Stimulated activated effector memory CD8-positive, alpha-beta T cell treated with anti-CD3 and anti-CD28 coated beads, Interleukin-12 subunit alpha, Interleukin-12 subunit beta, amount 100 ng/mL, for 72 hours (primary cell): ENCODE data around the gene KRTAP12-2.
A peak's percentile ranks its signal among the peaks of the same experiment; 100 is the strongest.
"Not testable (repeated sequence)": the region's sequence is repeated elsewhere in the genome, so short reads cannot be mapped to it uniquely, and the experiment has no call there.

ENCODE experiments used
- ATAC-seq: fragments of 150-1000 bp; cut with Tn5 transposase; 2 replicates; pipeline ENCODE4 v1.10.0; 2021
- DNase-seq, 2 donors: peaks; one replicate each; pipeline ENCODE4 v3.0.0; 2021 to 2022; ENCODE audit warnings: low spot score in 2 of 2
- H3K27ac Mint-ChIP-seq: one replicate; pipeline ENCODE4 v1.8.0; 2022; ENCODE audit warnings: mild to moderate bottlenecking, mixed read lengths
- H3K36me3 Mint-ChIP-seq: one replicate; pipeline ENCODE4 v1.8.0; 2022; ENCODE audit warnings: mild to moderate bottlenecking, mixed read lengths
- H3K4me1 Mint-ChIP-seq: one replicate; pipeline ENCODE4 v1.8.0; 2022; ENCODE audit warnings: mixed read lengths
- H3K4me3 Mint-ChIP-seq: one replicate; pipeline ENCODE4 v1.8.0; 2022; ENCODE audit warnings: mild to moderate bottlenecking, mixed read lengths
- H3K9me3 Mint-ChIP-seq: one replicate; pipeline ENCODE4 v1.8.0; 2022; ENCODE audit warnings: mixed read lengths

KRTAP12-2 gene

DNA sequence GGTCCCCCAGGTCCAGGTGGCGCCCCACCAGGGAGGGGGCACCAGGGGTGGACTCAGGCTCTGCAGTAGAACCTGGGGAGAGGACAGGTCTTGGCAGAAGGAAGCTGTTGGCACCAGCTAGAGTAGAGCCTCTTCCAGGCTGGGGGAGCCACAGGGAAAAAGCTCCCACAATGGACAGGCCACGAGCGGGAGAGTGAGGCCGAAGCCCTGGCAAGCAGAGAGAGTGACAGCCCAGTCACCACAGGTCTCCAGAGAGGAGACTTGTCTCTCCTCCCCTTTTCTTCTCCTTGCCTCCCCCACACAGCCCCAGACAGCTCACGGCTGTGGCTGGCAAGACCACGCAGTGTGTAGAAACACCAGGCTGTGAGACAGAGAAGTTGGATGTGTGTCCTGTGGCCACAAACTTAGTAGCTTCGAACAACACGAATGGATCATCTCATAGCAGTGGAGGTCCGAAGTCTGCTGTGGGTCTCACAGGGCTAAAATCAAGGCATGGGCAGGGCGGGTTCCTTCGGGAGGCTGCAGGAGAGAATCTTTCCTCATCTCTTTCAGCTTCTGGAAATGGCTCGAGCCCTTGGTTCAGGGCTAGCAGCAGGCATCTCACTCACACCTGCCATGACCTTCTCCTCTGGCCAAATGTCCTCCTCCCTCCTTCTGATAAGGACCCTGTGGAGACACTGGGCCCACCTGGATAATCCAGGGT lies 15.6 kb downstream of the KRTAP12-2 start:
- DNase-seq, result peak in 1 of 2 donors; percentile 40
- H3K36me3 Mint-ChIP-seq, result no peaks in the 10 kb centered on the region
- no peak overlapping the region for H3K4me3 Mint-ChIP-seq
- peak; percentile 52 for ATAC-seq
- peaks cover under 1% of the 10 kb centered on the region for H3K9me3 Mint-ChIP-seq
- H3K27ac Mint-ChIP-seq, result peak overlapping the region; percentile 75
- H3K4me1 Mint-ChIP-seq, result peaks cover 44% of the 10 kb centered on the region

DNA sequence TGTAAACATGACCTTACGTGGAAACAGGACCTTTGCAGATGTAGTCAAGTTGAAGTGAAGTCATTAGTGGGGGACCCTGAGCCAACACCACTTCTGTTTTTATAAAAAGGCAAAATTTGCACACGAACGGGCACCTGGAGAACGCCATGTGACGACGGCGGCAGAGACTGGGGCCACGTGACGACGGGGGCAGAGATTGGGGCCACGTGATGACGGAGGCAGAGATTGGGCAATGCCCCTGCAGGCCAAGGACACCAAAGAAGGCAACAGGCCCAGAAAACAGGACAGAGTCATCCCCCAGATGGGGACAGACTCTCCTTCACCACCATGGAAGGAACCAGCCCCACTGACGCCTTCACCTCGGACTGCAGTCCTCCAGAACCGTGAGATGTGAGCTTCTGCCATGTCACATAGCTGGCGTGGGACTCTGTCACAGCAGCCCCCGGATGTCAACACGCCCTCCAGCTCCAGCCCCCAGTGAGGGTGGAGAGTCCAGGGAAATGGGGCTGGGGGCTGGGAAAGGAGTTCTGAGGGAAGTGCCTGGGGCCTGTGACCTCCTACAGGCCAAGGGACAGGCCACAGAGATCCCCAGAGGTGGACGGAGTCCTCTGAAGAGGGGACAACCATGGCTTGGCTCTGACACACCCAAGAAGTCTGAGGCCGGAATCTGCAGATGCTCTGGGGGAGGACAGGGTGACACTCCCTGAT lies 16.3 kb downstream of the KRTAP12-2 start:
- no peaks in the 10 kb centered on the region for H3K9me3 Mint-ChIP-seq
- no peak overlapping the region for H3K4me3 Mint-ChIP-seq
- no peaks in the 10 kb centered on the region for H3K36me3 Mint-ChIP-seq
- DNase-seq (peak in 1 of 2 donors; percentile 35), ATAC-seq (no peak)
- peaks cover 38% of the 10 kb centered on the region for H3K4me1 Mint-ChIP-seq
- peak overlapping the region; percentile 75 for H3K27ac Mint-ChIP-seq

DNA sequence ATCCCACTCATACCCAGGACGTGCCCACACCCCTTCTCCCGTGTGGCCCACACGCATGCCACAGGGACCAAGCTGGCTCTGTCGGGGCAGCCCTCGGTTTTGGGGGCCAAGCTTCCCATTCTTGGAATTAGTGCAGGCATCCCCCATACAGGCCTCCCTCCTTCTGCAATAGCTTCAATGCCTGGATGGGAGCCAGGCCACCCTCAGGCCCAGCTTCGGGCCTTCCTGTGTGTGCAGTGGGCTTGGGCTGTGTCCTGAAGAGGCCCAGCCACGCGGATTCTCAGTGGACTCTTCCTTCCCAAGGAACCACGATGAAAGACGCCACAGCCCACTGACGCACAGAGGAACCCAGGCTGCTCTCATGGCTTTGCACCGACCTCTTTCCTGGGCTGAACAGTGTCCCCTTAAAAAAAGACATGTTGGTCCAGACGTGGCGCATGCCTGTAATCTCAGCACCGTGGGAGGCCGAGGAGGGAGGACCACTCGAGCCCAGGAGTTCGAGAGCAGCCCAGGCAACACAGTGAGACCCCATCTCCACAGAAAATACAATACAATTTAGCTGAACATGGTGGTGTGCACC lies 17.1 kb downstream of the KRTAP12-2 start:
- no peaks in the 10 kb centered on the region for H3K36me3 Mint-ChIP-seq
- ATAC-seq, result no peak

DNA sequence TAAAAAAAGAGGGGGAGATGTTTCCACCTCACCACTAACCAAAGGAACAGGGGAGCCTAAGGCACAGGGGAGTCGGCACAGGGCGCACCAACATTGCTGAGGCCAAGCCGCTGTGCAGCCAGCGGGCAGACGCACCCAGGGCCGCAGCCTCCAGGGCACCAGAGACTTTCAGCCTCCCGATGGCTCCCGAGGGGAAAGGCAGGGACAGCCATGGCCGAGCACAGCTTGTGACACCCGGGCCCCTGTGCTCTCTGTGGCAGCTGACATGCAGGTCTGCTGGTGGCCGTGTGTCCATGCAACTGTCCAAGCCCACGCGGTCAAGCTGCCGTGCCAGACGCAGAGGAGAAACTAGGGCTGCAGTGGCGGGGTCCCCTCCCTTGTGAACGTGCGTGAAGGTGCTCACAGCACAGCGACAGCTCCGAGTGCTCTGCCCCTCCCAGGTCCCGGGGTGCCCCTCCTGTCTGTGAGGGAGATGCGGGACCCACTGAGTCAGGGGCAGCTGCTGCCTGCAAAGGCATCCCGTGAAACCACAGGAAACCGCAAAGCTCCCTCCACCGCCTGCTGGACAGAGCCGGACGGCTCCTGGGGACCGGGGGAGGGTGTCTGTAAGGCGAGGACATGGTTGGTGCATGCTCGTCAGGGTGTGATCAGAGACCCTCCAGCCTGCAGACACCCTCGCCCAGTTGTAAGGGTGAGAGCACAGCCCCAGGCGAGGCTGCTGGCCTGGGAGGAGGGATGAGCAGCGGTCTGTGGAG lies 18.0 kb downstream of the KRTAP12-2 start:
- peaks cover 10% of the 10 kb centered on the region for H3K9me3 Mint-ChIP-seq
- ATAC-seq, result no peak
- H3K4me3 Mint-ChIP-seq, result no peak overlapping the region
- peaks cover 6% of the 10 kb centered on the region for H3K36me3 Mint-ChIP-seq
- peaks cover 21% of the 10 kb centered on the region for H3K4me1 Mint-ChIP-seq
- no peak overlapping the region for H3K27ac Mint-ChIP-seq
- peak in 1 of 2 donors; percentile 36 for DNase-seq

More for the DNA sequence above, 17.1 kb downstream of the KRTAP12-2 start:
- no peak overlapping the region for H3K4me3 Mint-ChIP-seq
- peak overlapping the region; percentile 75 for H3K27ac Mint-ChIP-seq
- H3K4me1 Mint-ChIP-seq, result peaks cover 30% of the 10 kb centered on the region
- H3K9me3 Mint-ChIP-seq, result peaks cover 5% of the 10 kb centered on the region
- peak in 1 of 2 donors; percentile 40 for DNase-seq

DNA sequence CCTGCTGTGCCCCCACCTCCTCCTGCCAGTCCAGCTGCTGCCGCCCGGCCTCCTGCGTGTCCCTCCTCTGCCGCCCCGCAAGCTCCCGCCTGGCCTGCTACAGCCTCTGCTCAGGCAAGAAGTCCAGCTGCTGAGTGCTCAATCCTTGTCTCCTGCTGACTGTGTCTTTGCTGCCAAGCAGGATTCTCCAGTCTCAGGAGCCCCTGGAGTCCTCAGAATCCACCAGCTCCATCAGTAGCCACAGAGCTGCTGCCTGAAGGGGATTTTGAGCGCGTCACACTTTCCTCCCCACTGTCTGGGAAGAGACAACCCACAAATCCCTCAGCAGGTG lies 19.5 kb downstream of the KRTAP12-2 start:
- peak in 1 of 2 donors; percentile 43 for DNase-seq

DNA sequence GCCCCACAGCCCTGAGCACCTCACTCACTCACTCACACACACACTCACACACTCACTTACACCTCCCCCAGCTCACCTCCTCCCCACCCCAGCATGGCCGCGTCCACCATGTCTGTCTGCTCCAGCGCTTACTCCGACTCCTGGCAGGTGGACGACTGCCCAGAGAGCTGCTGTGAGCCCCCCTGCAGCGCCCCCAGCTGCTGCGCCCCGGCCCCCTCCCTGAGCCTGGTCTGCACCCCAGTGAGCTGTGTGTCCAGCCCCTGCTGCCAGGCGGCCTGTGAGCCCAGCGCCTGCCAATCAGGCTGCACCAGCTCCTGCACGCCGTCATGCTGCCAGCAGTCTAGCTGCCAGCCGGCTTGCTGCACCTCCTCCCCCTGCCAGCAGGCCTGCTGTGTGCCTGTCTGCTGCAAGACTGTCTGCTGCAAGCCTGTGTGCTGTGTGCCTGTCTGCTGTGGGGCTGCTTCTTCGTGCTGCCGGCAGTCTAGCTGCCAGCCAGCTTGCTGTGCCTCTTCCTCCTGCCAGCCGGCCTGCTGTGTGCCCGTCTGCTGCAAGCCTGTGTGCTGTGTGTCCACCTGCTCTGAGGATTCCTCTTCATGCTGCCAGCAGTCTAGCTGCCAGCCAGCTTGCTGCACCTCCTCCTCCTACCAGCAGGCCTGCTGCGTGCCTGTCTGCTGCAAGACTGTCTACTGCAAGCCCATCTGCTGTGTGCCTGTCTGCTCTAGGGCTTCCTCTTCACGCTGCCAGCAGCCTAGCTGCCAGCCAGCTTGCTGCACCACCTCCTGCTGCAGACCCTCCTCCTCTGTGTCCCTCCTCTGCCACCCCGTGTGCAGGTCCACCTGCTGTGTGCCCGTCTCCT lies 20.1 kb downstream of the KRTAP12-2 start, which contains the start of gene KRTAP10-11:
TSS of gene KRTAP10-11 (plus strand) at position 49 of the 856 bp plus-strand sequence. CDS start at position 94, 45 bp downstream.
- H3K27ac Mint-ChIP-seq, H3K4me3 Mint-ChIP-seq, DNase-seq, ATAC-seq, H3K36me3 Mint-ChIP-seq: not testable (repeated sequence)
- H3K4me1 Mint-ChIP-seq, result peaks cover 17% of the 10 kb centered on the region
- peaks cover 14% of the 10 kb centered on the region for H3K9me3 Mint-ChIP-seq

More for the DNA sequence above, 19.5 kb downstream of the KRTAP12-2 start:
- ATAC-seq, result no peak
- Mint-ChIP-seq H3K27ac (no peak overlapping the region), H3K36me3 (peaks cover 6% of the 10 kb centered on the region), H3K4me3 (no peak overlapping the region), H3K9me3 (peaks cover 13% of the 10 kb centered on the region), H3K4me1 (peaks cover 18% of the 10 kb centered on the region)

DNA sequence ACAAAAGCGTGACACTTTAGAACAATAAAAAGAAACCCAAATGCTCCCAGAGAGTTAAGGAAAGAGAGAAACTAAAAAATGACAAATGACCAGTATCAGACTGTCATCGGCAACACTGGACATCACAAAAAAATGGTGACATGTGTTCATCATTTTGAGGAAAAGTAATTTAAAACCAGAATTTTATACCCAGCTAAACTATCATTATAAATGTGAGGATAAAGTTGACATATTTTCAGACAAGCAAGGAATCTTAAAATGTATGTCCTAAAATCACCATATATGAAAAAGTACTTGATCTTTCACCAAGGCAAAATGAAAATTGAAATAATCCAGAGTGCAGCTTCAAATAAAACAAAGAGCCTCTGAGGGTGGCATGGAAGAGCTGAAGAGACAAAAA lies 21.8 kb downstream of the KRTAP12-2 start:
- Mint-ChIP-seq H3K36me3 (peaks cover 6% of the 10 kb centered on the region), H3K9me3 (peaks cover 20% of the 10 kb centered on the region), H3K4me1 (peaks cover 11% of the 10 kb centered on the region), H3K27ac (no peak overlapping the region), H3K4me3 (no peak overlapping the region)
- ATAC-seq (no peak), DNase-seq (no peak)

DNA sequence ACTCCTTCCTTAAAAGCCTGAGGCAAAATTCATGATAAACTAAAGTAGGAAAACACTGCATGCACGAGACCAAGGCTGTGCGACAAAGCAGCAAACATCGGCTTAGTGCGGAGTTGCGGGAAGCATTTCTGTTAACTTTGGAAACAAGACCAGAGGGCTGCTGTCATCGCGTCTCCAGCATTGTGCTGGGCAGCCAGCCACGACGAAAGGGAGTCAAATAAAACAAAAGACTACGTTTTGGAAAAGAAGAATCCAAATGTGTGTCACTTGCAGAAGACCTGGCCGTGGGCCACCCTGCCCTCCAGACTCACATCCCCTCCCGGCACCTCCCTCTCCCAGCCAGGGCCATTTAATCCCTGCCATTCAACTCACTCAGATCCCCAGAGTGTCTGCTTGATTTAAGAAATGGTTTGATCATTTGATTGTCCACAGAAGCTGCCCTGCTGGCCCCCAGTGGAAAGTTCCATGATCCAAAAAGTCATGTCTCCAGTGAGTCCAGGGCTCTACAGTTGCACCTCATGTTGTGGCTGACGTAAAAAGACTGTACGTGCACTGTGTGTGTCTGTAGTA lies 22.9 kb downstream of the KRTAP12-2 start:
- Mint-ChIP-seq H3K4me1 (peaks cover 11% of the 10 kb centered on the region), H3K9me3 (peaks cover 20% of the 10 kb centered on the region), H3K4me3 (no peak overlapping the region), H3K36me3 (peaks cover 6% of the 10 kb centered on the region), H3K27ac (no peak overlapping the region)
- ATAC-seq (no peak), DNase-seq (peak in 1 of 2 donors; percentile 22)

DNA sequence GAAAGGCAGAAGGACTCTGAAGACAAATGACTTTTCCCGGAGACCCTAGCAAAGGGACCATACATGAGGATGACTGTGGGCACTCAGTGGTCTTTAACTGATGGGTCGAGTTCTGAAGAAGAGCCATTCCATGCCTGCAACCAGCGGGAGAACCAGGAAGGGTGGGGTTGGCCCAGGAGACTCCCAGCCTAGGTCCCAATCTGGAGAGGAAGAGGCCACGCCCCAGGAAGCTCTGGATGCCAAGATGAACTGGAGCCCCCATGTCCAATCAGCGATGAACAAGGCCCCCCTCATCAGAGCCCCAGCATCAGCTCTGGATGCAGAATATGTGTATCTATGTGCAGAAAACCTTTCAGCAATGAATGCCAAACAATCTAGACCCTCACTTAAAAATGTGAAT lies 26.0 kb downstream of the KRTAP12-2 start:
- H3K4me1 Mint-ChIP-seq, result peaks cover 10% of the 10 kb centered on the region
- H3K9me3 Mint-ChIP-seq, result peaks cover 20% of the 10 kb centered on the region
- H3K27ac Mint-ChIP-seq, result no peak overlapping the region
- peaks cover 6% of the 10 kb centered on the region for H3K36me3 Mint-ChIP-seq
- DNase-seq, result no peak
- no peak overlapping the region for H3K4me3 Mint-ChIP-seq
- ATAC-seq, result no peak

DNA sequence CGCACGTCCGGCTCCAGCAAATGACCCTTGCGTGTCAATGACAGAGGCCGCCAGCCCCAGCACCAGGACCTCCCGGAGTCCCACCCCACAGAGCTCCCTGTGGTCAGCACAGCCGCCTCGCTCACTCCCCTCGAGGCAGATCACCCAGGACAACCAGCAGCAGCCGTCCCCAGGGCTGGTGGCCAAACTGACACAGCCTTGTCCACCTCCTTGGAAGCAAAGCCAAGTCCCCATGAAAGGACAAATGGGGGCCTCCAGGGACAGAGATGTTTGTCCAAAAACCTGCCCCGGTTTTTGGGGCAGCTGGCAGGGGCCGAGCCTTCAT lies 27.4 kb downstream of the KRTAP12-2 start:
- Mint-ChIP-seq H3K9me3 (peaks cover 12% of the 10 kb centered on the region), H3K27ac (no peak overlapping the region)
- peak in 1 of 2 donors; percentile 35 for DNase-seq

DNA sequence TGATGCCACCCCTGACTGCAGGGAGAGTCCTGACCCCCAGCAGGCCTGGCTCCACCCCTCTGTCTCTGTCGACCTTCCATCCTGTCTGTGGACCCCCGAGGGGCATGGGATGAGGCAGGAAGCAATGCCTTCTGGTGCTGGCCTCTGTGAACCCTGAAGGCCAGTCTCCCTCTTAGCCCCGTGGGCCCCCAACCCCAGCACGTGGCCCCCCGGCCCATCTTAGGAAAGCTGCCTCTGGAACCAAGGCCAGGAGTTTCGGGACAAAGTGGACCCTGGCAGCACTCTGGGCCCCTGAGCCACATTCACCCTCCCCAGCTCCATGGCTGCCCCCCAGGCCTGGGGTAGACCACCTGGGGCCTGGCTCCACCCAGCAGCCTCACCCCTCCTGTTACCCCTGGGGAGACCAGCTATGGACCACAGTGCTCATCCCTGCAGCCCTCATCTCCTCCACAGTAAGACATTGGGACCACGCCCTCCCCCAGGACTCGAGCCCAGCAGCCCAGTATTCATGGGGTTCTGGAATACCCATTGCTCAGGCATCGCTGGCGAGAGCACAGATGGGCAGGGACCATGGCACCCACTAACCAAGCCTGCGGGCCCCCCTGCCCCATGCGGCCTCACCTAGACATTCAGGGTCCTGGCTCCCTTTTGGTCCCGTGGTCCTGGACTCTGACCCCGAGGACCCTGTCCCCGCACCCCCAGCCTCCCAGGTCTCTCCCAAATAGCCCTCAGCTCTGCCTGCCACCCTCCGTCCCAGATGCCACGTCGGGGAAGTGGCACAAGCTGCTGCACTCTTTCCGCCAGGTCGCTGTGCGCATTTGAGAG lies 28.0 kb downstream of the KRTAP12-2 start:
- peaks cover 10% of the 10 kb centered on the region for H3K9me3 Mint-ChIP-seq
- H3K27ac Mint-ChIP-seq, H3K36me3 Mint-ChIP-seq, H3K4me3 Mint-ChIP-seq, H3K4me1 Mint-ChIP-seq, ATAC-seq: not testable (repeated sequence)
- DNase-seq, result peak in 1 of 2 donors; percentile 23

More for the DNA sequence above, 27.4 kb downstream of the KRTAP12-2 start:
- no peak overlapping the region for H3K4me3 Mint-ChIP-seq
- ATAC-seq, result no peak
- peaks cover 4% of the 10 kb centered on the region for H3K36me3 Mint-ChIP-seq
- H3K4me1 Mint-ChIP-seq, result peaks cover 10% of the 10 kb centered on the region

DNA sequence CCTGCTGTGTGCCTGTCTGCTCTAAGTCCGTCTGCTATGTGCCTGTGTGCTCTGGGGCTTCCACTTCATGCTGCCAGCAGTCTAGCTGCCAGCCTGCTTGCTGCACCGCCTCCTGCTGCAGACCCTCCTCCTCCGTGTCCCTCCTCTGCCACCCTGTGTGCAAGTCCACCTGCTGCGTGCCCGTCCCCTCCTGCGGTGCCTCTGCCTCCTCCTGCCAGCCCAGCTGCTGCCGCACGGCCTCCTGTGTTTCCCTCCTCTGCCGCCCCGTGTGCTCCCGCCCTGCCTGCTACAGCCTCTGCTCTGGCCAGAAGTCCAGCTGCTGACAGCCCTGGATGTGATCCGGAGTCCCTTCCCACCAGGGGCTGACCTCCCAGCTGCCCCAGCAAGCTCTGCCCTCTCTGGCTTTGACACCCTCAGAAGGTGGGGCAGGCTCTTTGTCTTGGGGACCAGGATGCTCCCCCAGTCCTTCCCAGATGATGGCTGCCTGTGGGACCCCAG lies 28.8 kb downstream of the KRTAP12-2 start:
- peak in 1 of 2 donors; percentile 18 for DNase-seq
- not testable (repeated sequence) for H3K36me3 Mint-ChIP-seq, H3K4me1 Mint-ChIP-seq, H3K27ac Mint-ChIP-seq, ATAC-seq, H3K4me3 Mint-ChIP-seq
- peaks cover 12% of the 10 kb centered on the region for H3K9me3 Mint-ChIP-seq

DNA sequence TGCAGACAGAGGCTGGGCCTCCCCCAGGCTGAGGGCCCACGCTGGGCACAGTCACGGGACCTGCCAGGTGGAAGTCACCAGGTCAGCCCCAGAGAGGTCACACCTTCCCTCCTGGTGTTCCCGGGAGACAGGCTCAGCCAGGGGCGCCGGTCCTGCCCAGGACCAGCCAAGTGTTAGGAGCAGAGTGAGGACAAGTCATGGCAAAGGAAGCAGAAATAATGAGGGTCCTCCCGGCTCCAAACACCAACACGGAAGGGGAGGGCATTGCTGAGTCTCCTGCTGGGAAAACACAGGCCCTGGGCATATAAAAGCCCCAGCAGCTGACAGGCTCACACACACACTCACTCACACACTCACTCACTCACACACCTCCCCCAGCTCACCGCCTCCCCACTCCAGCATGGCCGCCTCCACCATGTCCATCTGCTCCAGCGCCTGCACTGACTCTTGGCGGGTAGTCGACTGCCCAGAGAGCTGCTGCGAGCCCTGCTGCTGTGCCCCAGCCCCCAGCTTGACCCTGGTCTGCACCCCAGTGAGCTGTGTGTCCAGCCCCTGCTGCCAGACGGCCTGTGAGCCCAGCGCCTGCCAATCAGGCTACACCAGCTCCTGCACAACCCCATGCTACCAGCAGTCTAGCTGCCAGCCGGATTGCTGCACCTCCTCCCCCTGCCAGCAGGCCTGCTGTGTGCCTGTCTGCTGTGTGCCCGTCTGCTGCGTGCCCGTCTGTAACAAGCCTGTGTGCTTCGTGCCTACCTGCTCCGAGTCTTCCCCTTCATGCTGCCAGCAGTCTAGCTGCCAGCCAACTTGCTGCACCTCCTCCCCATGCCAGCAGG lies 29.5 kb downstream of the KRTAP12-2 start, which contains the start of gene KRTAP10-10:
TSS of gene KRTAP10-10 (plus strand) at position 339 of the 833 bp plus-strand sequence. CDS start at position 401, 62 bp downstream.
- DNase-seq (no peak), ATAC-seq (no peak)
- H3K27ac Mint-ChIP-seq, result no peak within 1 kb of the TSS
- H3K4me3 Mint-ChIP-seq, result no peak within 1 kb of the TSS
- H3K4me1 Mint-ChIP-seq, result peaks cover 10% of the 10 kb centered on the region
- H3K36me3 Mint-ChIP-seq, result no peaks in the 10 kb centered on the region
- H3K9me3 Mint-ChIP-seq, result peaks cover 14% of the 10 kb centered on the region
